ENCODE measurements around the gene PDHX.

The PDHX gene

DNA sequence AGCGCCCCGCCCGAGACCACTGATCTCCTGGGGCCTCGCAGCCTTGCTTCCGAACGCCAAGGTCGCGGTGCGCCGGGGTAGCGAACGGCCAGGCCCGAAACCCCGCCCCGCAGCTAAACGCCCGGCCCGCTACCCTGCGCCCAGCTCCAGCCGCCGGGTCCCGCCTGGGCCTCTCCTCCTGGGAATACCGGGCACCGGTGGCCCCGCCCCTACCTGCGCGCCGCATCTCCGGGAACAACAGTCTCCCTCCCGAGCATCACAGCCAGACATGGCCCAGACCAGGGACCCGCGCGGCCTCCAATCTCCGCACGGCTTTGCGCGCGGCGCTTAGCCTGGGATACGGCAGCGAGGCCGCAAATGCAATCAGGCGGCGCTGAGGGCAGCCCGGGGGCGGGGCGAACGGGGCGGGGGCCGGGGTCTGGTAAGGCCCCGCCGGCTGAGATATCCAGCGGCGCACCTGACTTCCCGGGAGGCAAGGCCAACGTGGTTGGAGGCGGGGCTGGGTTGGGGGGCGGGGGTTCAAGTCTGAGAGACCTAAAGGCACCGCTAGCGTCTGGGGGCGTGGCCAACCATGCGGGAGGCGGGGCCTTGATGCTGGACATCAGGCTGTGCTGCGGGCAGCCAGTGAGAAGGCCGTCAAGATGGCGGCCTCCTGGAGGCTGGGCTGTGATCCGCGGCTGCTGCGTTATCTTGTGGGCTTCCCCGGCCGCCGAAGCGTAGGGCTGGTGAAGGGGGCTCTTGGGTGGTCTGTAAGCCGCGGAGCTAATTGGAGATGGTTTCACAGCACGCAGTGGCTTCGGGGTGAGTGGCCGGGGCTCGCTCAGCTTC lies at the start of gene PDHX, which contains the start of gene APIP:
Gene PDHX, plus strand, starts transcription at position 604 of the 828 bp plus-strand sequence. Its CDS starts 38 bp downstream, at position 642.
Gene APIP, minus strand, starts transcription at position 365 of the 828 bp plus-strand sequence. Its CDS starts 95 bp downstream, at position 270.
- peak; percentile 97 for DNase-seq (ENCODE audit: low read depth)
- H3K4me3 ChIP-seq (ENCODE audit: control insufficient read depth, low read depth, low read length), result peak within 1 kb of the TSS; percentile 93
- TF ChIP-seq CTCF (conservative IDR thresholded peaks at IDR 0.05; ENCODE audit: control insufficient read depth, insufficient read depth, low read depth, low read length), result no peak

- no peak overlapping the region for H3K4me3 ChIP-seq (ENCODE audit: control insufficient read depth, low read depth, low read length)
- TF ChIP-seq CTCF (conservative IDR thresholded peaks at IDR 0.05; ENCODE audit: control insufficient read depth, insufficient read depth, low read depth, low read length), result peak; percentile 24
- no peak for DNase-seq (ENCODE audit: low read depth)
These were observed 47.0 kb upstream of the PDHX start for GRCh38 chr11:34869425-34869824.

DNA sequence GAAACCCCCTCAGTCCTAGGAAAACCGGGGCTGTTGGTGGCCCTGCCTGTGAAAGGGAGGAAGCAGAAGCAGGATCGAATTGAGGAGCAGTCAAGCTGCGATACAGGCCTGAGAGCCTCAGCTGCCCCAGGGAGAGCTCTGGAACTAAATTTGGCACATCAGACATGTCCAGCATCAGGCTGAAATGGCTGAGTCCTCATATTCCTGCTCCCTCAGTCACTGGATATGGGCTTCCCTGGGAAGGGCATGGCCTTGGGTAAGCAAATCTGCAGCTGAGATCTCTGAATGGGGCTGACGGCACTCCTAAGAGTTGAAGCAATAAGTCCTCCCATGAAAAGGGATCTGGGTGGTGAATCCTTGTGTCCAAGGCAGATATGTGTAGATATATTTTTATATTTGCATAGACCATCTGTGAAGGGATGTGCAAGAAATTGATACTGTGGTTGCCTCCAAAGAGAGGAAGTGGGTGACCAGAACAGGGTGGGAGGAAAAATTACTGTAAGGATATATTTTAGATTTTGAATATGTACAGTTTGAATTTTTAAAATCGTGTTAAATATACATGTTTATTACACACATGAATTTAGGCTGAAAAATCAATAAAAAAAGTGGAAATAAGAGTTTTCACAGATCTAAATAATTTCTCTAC lies 45.7 kb upstream of the PDHX start:
- no peak overlapping the region for H3K4me3 ChIP-seq (ENCODE audit: control insufficient read depth, low read depth, low read length)
- no peak for TF ChIP-seq CTCF (conservative IDR thresholded peaks at IDR 0.05; ENCODE audit: control insufficient read depth, insufficient read depth, low read depth, low read length)
- DNase-seq (ENCODE audit: low read depth), result no peak

- H3K4me3 ChIP-seq (ENCODE audit: control insufficient read depth, low read depth, low read length), result no peak overlapping the region
- DNase-seq (ENCODE audit: low read depth), result no peak
- no peak for TF ChIP-seq CTCF (conservative IDR thresholded peaks at IDR 0.05; ENCODE audit: control insufficient read depth, insufficient read depth, low read depth, low read length)
These were observed 42.2 kb upstream of the PDHX start for GRCh38 chr11:34874202-34874601.

- no peak overlapping the region for H3K4me3 ChIP-seq (ENCODE audit: control insufficient read depth, low read depth, low read length)
- no peak for DNase-seq (ENCODE audit: low read depth)
- no peak for TF ChIP-seq CTCF (conservative IDR thresholded peaks at IDR 0.05; ENCODE audit: control insufficient read depth, insufficient read depth, low read depth, low read length)
These were observed 38.9 kb upstream of the PDHX start for GRCh38 chr11:34877375-34877975.

DNA sequence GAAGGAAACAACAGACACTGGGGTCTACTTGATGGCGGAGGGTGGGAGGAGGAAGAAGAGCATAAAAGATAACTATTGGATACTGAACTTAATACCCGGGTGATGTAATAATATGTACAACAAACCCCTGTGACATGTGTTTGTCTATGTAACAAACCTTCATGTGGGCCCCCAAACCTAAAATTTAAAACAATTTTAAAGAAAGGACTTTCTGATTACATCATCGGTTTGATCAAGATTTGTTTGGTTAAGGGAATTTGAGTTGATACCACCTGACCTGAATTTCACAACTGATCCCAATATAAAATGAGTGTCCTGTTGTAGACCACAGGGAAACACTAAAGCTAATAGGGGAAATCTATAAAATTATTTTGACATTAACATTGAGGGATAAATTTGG lies 34.5 kb upstream of the PDHX start:
- H3K4me3 ChIP-seq (ENCODE audit: control insufficient read depth, low read depth, low read length), result no peak overlapping the region
- no peak for DNase-seq (ENCODE audit: low read depth)
- TF ChIP-seq CTCF (conservative IDR thresholded peaks at IDR 0.05; ENCODE audit: control insufficient read depth, insufficient read depth, low read depth, low read length), result no peak
